ENCODE data around the gene KCNB1. TPM values are rescaled to one million over a fixed set of nuclear protein-coding genes. Genes with fewer than 3 reads are reported as not detected.
"Not testable (repeated sequence)": the region's sequence is repeated elsewhere in the genome, so short reads cannot be mapped to it uniquely, and the experiment has no call there.

KCNB1 gene
- total RNA-seq, 1 donor from 2014 or later = 0.12 TPM

DNA sequence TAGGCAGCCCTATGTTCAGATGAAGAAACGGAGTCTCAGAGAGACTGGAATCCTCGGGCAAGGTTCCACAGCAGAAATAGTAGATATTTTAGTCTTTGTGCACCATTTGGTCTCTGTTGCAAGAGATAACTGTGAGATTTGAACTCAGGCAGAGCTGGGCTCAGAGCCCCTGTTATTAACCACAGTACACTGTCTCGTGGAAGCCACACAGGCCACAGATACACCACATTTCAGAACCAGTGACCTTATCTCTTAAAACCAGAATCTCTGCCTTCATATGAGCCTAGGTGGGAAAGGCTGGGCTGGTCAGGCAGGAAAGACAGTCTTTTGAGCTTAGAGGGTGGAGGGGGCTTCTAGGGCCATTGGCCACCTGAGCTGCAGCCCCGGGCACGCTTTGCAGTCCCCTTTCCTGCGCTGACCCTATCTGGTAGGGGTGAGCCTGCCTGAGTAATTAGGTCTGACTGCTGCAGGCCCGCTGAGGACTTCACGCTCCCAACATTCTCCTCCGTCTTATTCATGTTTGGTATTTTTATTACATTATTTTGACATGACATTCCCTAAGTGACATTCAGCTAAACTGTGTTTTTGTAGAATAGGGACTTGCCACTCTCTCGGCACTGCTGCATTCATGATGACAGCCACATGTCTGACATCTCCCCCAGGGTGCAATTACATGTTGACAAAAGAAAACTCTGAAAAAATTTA is 71.1 kb downstream of the KCNB1 start:
- intact Hi-C loops (cut with micrococcal nuclease) = no loop called here

DNA sequence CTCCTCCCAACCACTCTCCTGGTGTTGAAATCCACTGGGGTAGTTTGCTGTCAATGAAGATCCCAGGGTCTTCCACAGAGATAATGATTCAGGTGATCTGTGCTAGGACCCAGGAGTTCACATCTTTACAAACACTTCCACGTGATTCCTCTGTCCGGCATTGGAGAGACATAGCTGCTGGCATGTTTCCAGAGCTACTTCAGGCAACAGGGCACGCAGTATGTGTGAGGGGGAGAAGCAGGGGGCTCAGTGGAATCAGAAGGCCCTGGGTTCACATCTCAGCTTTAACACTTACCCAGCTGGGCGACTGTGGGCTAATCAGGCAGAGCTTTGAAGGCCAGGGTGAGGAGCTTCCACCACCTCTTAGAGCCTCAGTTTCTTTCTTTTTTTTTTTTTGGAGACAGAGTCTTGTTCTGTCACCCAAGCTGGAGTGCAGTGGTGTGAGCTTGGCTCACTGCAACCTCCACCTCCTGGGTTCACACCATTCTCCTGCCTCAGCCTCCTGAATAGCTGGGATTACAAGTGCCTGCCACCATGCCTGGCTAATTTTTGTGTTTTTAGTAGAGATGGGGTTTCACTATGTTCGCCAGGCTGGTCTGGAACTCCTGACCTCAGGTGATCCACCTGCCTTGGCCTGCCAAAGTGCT is 72.4 kb downstream of the KCNB1 start:
- intact Hi-C loops (cut with micrococcal nuclease) = not testable (repeated sequence)

DNA sequence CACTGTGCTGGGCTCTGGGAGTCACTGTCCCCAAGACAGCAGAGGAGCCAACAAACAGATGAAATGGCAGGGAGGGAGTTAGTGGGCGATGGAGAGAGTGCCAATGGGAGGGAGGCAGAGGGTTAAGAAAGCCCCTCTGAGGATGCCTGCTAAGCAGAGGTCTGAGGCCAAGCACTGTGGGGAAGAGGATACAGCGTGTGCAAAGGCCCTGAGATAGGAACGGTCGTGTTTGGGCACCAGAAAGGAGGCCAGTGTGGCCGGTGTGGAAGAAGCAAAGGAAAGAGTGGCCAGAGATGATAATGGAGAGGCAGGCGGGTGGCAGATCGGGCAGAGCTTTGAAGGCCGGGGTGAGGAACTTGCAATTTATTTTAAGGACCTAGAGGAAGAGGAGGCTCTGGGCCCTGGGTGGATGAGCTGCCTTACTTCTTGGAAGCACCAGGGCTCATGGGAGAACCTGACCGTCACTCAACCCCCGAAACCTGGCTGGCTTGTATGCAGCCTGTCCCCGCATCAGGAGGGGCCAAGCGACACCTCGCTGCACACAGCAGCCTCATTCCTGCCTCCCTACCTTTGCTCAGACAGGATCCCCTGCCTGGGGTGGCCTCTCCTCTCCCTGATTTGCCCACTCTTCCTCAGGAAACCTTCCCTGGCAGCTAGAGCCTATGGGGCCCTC is 73.0 kb downstream of the KCNB1 start:
- intact Hi-C loops (cut with micrococcal nuclease) = no loop called here

DNA sequence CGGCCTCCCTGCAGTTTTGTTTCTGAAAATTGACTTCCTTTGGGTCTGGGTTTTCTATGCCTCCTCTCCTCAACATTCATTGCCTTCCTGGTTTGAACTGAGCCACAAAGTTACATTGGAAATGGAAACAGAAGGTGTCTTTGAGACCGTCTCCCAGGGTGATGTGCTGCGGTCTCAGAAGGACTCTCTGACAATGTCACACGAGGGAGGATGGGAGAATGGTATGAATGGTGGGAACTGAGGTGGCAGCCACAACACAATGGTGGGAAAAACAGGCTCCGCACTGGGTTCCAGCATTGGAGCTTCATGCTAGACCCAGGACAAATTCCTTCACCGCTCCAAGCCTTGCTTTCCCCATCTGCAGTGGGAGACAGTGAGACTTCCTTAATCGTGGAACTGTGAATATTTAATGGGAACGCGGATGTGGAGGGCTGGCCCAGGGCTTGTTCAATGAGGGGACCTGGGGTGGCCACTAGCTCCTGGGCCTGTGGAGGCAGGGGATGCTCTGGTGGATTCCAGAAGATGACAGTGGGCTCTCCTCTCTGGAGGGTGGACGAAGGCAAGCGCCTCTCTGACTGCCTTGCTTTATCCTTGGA is 73.9 kb downstream of the KCNB1 start:
- intact Hi-C loops (cut with micrococcal nuclease) = no loop called here

DNA sequence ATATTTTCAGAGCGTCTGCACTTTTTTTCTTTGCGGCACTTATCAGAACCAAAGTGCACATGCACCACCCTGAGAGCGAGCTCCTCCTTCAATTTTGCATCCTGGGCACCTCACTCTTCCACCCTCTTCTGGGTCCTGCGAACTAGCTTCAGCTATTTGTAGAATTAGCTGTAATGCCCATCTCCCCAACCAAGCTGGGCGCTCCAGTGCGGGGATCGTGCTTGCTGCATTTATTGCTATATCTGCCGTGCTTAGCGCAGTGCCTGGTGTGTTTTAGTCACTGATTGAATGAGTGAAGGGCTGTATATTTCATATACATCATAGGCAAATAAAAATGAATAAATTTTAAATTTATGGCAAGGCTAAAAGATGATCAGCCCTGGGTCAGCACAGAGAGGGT is 75.8 kb downstream of the KCNB1 start:
- intact Hi-C loops (cut with micrococcal nuclease) = no loop called here

DNA sequence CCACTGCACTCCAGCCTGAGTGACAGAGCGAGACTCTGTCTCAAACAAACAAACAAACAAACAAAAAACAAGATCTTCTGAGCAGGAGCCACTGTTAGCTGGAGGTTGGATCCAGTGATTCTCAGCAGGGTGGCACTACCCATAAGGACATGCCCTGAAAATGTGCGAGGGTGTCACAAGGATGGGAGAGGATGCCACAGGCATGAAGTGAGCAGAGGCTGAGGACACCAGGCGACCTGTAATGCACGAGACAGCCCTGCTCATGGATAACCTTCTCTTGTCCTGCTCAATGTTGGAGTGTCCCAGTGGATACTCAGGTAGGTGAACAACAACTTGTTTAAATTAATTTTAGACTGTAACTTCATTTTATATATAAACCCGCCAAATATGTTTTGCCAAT is 76.8 kb downstream of the KCNB1 start:
- intact Hi-C loops (cut with micrococcal nuclease) = no loop called here

DNA sequence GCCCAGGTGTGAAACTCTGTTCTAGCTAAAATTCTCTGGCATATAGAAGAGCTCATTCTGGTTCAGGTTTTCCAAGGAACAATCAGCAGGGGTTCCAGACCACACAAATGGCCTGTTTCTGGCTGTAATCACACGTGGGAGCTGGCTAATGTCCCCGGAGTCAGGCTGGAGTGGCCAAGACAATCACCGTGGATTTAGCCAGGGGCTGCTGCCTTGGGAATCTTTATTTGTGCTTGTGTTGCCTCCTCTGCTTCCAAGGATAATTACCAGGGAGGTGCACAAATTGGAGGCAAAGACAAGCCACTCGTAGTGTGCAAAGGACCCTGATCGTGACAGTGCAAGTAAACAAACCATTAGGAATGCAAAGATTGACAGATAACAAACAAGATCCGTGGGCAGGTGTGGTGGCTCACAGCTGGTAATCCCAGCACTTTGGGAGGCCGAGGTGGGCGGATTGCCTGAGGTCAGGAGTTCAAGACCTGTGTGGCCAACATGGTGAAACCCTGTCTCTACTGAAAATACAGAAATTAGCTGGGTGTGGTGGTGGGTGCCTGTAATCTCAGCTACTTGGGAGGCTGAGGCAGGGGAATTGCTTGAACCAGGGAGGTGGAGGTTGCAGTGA is 77.3 kb downstream of the KCNB1 start:
- intact Hi-C loops (cut with micrococcal nuclease) = no loop called here

DNA sequence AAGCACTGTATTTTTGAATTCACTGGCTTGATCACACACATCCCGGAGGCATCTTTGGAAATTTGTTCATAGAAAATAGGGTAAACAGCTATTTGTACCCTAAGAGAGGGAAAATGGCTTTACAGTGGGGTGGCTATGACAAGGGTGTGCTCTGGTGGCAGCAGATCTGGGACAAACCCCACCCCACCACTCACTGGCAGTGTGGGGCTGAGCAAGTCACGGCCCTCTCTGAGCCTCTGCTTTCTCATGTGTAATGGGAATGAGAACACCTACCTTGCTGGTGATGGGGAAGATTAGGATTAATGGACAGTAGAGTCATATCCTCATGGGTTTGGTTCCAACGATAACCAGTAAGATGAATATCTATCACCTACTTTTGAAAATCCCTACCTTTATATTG is 78.0 kb downstream of the KCNB1 start:
- intact Hi-C loops (cut with micrococcal nuclease) = no loop called here

DNA sequence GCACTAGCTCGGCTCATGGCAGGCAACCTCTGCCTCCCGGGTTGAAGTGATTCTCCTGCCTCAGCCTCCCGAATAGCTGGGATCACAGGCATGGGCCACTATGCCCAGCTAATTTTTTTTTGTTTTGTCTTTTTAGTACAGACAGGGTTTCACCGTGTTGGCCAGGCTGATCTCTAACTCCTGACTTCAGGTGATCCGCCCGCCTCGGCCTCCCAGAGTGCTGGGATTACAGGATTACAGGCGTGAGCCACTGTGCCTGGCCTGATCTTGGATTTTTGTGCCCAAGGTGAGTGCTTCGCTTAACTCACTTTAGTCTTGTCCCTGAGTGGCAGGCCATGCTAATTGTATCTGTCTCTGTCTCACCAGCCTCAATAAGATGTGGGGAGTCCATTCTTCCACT is 78.6 kb downstream of the KCNB1 start:
- intact Hi-C loops (cut with micrococcal nuclease) = no loop called here

DNA sequence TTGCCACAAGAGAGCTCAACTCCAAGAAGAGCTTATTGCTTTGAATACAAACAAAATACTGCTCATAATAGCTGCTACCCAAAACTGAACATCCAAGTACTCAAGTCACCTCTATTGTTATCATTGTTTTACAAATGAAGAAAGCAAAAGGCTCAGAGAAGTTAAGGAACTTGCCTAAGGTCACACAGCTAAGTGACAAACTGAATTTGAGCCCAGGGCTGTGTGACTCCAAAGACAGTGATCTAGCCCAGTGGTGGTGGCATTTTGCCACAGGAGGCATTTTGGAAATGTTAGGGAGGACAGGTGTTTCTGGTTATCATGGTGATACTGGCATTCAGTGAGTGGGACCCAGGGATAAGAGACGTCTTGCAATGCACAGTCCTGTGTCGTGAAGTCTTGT is 79.5 kb downstream of the KCNB1 start:
- intact Hi-C loops (cut with micrococcal nuclease) = no loop called here

DNA sequence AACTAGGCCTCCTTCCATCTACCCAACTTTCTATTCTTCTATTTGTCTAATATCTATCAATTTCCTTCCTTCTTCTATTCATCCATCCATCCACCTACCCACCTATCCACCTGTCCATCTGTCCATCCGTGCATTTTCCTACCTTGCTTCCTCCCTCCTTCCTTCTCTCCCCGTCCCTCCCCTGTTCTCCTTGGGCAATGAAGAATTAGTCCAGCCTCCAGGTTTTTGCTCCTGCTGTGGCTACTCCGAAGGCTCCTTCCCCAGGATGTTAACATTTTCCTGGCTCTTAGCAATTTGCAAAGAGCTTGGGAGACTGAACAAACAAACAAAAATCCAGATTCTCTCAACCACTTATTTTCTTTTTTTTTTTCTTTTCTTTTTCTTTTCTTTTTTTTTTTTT is 81.6 kb downstream of the KCNB1 start:
- intact Hi-C loops (cut with micrococcal nuclease) = no loop called here

DNA sequence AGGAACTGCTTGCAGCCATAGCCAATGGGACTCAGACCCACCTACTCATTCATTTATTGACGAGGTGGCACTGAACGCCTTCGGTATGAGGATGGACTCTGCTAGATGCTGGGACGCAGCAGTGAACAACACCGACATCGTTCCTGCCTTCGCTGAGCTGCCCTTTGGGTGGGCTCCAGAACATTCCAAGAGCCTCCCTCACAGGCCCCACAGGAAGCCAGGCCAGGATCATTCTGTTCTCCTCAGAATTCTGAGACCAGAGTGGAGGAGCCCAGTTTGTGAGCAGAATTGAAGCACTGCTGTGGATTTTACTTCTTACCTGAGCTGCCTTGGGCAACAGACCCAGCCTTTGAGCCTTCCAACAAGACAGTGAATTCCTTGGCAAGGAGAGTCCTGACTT is 82.1 kb downstream of the KCNB1 start:
- intact Hi-C loops (cut with micrococcal nuclease) = no loop called here

DNA sequence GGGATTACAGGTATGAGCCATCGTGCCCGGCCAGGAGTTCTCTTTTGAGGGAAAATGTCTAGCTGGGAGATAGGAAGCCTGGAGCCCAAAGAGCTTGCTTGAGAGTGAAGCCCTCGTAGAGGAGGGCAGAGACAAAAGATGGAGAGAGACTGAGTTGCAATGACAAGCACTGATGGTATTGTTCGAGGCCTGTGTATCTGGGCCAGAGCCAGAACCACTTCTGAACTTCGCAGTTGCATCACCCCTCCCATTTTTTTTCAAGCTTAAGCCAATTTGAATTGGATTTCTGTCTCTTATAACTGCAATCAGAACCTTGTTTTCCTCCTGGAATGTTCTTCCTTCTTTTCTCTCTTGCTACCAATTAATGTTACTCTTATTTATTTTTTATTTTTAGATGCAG is 83.1 kb downstream of the KCNB1 start:
- intact Hi-C loops (cut with micrococcal nuclease) = no loop called here

DNA sequence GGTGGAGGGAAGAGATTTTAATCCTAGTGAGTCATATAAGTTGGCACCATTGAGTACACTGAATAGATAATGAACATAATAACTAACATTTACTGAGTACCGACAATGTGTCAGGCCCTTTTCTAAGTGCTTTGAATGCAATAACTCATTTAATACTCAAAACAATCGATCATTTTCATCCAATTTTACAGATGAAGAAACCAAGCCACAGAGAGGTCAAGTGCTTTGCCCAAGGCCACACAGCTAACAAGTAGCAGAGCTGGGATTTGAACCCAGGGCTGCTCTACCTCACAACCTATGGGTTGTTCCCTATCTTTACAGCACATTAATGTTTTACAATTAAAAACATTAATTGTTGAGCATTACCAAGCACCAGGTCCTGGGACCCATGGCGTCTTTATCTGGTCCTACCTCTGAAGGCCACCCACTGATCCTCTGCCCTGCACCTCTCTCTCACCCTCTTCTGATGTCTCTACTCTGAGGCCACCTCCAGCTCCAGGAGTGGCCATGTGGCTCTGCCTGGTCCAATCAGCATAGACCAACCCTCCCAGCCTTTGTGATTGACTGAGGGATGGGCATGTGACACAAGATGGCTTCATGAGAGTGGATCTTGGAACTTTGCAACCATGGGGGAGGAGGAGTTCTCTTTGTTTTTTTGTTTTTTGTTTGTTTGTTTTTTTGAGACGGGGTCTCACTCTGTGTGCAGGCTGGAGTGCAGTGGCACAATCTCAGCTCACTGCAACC is 83.9 kb downstream of the KCNB1 start:
- intact Hi-C loops (cut with micrococcal nuclease) = no loop called here

DNA sequence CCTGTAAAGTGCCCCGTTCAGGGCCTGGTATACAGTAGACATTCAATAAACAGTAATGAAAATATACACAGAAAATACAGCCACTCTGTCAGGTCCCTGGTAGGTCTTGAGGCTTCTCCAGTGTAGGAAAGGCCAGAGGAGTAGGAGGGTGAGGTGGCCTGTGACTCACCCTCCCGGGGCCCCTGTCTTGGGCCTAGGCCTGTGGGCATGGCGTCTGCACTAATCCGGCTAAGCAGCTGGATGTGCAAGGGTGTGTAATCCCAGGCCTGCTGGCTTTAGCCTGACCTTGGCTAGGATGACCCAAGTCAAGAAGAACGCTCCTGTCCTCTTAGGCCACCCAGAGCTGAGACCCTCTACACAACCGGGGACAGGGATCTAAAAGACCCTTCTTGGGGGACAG is 84.9 kb downstream of the KCNB1 start:
- intact Hi-C loops (cut with micrococcal nuclease) = no loop called here

DNA sequence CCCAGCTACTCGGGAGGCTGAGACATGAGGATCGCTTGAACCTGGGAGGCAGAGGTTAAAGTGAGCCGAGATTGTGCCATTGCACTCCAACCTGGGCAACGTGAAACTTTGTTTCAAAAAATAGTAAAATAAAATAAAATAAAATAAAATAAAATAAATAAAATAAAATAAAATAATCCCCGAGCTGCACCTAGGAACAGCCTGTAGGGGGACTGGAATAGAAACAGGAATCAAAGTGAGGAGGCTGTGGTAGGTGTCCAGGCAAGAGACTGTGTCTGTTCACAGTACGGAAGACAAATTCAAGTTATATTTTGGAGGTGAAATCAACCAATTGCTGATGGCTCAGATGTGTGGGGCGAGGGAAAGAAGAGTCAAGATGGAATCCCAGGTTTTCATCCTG is 86.2 kb downstream of the KCNB1 start:
- intact Hi-C loops (cut with micrococcal nuclease) = no loop called here

DNA sequence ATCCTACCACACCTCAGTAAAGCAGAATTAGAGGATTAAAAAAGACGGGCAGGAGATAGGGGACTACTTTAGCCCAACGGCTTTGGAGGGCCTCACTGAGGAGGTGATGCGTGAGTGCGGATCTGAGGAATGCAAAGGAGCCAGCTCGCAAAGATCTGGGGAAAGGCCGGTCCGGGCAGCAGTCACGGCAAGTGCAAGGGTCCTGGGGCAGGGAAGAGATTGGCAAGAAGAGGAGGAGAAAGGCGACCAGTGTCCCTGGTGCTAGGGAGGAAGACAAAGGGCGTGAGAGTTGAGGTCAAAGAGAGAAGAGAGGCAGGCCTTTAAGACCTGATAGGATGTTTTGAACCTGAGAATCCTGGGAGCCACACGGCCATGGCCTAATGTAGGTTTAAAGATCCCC is 86.8 kb downstream of the KCNB1 start:
- intact Hi-C loops (cut with micrococcal nuclease) = no loop called here

DNA sequence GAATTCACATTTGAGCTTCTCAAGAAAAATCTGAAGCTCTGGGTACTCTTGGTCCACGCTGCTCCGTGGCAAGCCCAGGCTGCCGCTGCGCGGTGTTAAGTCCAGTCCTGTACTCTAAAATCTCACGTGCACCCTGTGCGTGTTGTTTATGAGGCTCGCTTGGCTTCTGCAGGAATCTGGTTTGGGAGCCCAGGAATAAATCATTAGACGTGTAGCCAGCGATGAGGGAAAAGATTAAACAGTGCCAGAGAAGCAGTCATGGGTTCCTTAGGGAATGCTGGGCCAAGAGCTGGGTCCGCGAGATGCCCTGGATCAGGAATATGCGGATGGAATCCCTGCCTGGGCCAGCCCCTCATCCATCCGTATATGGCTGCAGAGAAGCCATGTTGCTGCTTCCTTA is 87.3 kb downstream of the KCNB1 start:
- intact Hi-C loops (cut with micrococcal nuclease) = no loop called here

DNA sequence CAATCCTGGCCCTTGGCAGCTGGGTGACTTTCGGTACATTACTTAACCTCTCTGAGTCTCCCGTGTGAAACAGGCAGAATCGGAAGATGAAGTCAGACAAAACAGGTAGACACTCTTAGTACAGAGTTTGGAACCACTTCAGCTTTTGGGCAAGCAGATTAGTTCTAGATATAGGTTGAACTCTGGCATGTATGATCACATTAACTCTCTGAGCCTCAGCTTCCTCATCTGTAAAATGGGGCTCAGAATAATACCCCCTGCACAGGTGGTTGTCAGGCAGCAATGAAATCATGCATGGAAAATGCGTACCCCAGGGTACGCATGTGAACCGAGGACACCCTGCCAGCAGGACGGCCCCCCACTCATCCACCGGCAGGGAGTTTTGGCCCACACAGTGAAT is 87.7 kb downstream of the KCNB1 start:
- intact Hi-C loops (cut with micrococcal nuclease) = no loop called here

DNA sequence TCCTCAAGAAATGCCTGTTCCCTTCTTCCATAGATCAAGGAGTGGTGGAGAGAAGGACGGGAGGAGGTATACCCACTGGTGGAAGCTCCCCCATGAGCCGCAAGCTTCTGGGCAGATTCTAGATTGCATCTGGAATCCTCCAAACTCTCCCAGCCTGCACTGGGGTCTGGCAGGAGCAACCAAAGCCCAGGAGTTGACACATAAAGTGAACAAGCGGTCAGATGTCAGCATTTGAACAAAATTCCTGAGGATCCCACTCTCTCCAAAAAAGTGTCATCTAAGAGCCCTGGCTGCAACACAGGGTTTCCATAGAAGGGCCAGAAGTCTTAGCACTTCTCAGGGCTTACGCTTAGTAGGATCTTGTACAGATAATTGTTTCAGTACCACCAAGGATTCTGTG is 88.2 kb downstream of the KCNB1 start:
- intact Hi-C loops (cut with micrococcal nuclease) = no loop called here

DNA sequence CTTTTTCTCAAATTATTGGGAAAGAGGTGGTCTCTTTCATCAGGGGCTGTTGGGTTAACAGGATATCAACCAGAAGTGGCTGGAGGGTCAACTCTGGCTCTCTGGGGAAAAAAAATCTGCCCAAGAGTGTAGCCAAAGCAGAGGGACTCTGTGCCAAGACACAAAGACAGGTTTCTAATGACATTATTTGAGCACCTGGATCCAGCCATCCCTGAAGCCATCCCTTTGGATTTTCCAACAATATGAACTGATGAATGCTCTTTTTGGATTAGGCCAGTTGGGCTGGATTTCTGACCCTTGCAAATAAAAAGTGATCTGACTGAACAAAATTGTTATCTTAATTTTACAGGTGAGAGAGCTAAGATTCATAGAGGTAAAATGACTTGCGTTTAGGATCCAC is 88.7 kb downstream of the KCNB1 start:
- intact Hi-C loops (cut with micrococcal nuclease) = no loop called here

Data from T-helper 1 cell treated with Interleukin-12 subunit alpha and Interleukin-12 subunit beta and Interleukin-4 antibody, amounts not matched to agents 30 ng/mL and 1 ng/mL, for 36 hours (primary cell).